Ovary (tissue), 9 donors: ENCODE data around the gene PRDX3. TPM values are rescaled to one million over a fixed set of nuclear protein-coding genes. Genes with fewer than 3 reads are reported as not detected.
A peak's percentile ranks its signal among the peaks of the same experiment; 100 is the strongest.

ENCODE experiments used
- DNase-seq, 5 donors: peaks; one replicate each; pipeline ENCODE4 v3.0.0-alpha.2; 2019 to 2020
- H3K27ac ChIP-seq, 2 donors: fragments of 200-600 bp; one replicate each; pipeline versions ENCODE4 v1.5.1 to v1.8.0; 2019 to 2022
- H3K27me3 ChIP-seq: fragments of 200-600 bp; one replicate; pipeline ENCODE4 v1.8.0; 2022
- H3K36me3 ChIP-seq: fragments of 200-600 bp; sonication (generic); one replicate; pipeline ENCODE4 v1.5.1; 2019
- H3K4me1 ChIP-seq: one replicate; pipeline ENCODE4 v1.8.1; 2013; ENCODE audit warnings: mild to moderate bottlenecking, moderate library complexity; ENCODE audit not compliant: insufficient read depth
- H3K4me3 ChIP-seq: fragments of 200-600 bp; sonication (generic); one replicate; pipeline ENCODE4 v1.5.1; 2017
- H3K9me3 ChIP-seq, 2 donors: fragments of 200-600 bp in 1 of 2; sonication (generic) in 1 of 2; one replicate each; pipeline versions ENCODE4 v1.5.1 to v1.8.1; 2013 to 2019; ENCODE audit warnings: mild to moderate bottlenecking in 1 of 2, moderate library complexity in 1 of 2
- EP300 ChIP-seq: sonication (generic); formaldehyde crosslinking; IDR thresholded peaks from one replicate; pipeline ENCODE4 v1.6.1; 2017; ENCODE audit warnings: antibody characterized with exemption
- POLR2A ChIP-seq: fragments of 450-650 bp; IDR thresholded peaks from one replicate; pipeline ENCODE4 v1.6.1; 2017; ENCODE audit warnings: antibody characterized with exemption, mild to moderate bottlenecking, moderate library complexity
- WGBS, 3 donors: extraction: QIAGEN DNeasy Blood & Tissue Kit in 1 of 3; methylation state at CpG; one replicate each; pipeline versions ENCODE4 v1.1.5 to v1.1.7; 2013 to 2017; 5-methylcytosine and 5-hydroxymethylcytosine counted together
- intact Hi-C, 4 donors: fragments of 100-400 bp; cut with DNase I; formaldehyde crosslinking; loops; one replicate each; pipeline versions ENCODE4 v1.11.0 to v1.15.1; 2022 to 2023
- polyA plus RNA-seq, 2 donors: library from polyadenylated mRNA; stranded (reverse); fragments of 200-250 nt in 1 of 2; fragments of 350-450 nt in 1 of 2; fragmentation: Illumina TruSeq in 1 of 2; extraction: RNeasy Lipid Tissue Mini Kit (QIAGEN cat#74804) in 1 of 2; gene quantifications; one replicate each; pipeline ENCODE4 v1.2.3, GENCODE V29; 2013 to 2014
- total RNA-seq, 7 donors: library from RNA; depleted of rRNA in 2 of 7; stranded (reverse); fragments of >200 nt in 2 of 7; fragmentation: NEBNext Ultra II Directional in 3 of 7; extraction: Animal tissue kit (Norgen Biotek cat#: 25700) in 3 of 7; gene quantifications; one replicate each; pipeline versions ENCODE4 v1.1.0 to v1.2.4, GENCODE V29; 2016 to 2023
- TF ChIP-seq, protein P1 (sequence below), 3 donors: fragments of 450-650 bp in 2 of 3; fragments of 200-600 bp in 1 of 3; IDR thresholded peaks; one replicate each; pipeline versions ENCODE4 v1.5.1 to v1.8.0; 2016 to 2022; ENCODE audit warnings: antibody characterized with exemption in 3 of 3, mild to moderate bottlenecking in 1 of 3
- donor health status: DM: no; HTN: no; CAD: no; lungs with moderate emphysema.
- donor health status: DM: no; HTN: no; CAD: no.
- donor health status: Bipolar disorder and iron deficiency.
- donor health status: DM: yes; HTN: yes; CAD: no.
- donor health status: DM: no; HTN: no; CAD: no.
- donor health status: DM: yes; HTN: yes; CAD: no.

Gene PRDX3
- total and polyA plus RNA-seq, 9 donors: 65.7 to 159 (median 81.8) TPM

GRCh38 chr10:119149729-119150128 is 28.9 kb downstream of the PRDX3 start:
- H3K4me1 ChIP-seq: no peaks in the 10 kb centered on the region
- no peak overlapping the region for H3K27ac ChIP-seq
- no peak overlapping the region for H3K4me3 ChIP-seq
- H3K27me3 ChIP-seq: no peaks in the 10 kb centered on the region
- H3K36me3 ChIP-seq: no peaks in the 10 kb centered on the region
- TF ChIP-seq EP300: no peak
- TF ChIP-seq POLR2A: no peak
- TF ChIP-seq, protein P1, sequence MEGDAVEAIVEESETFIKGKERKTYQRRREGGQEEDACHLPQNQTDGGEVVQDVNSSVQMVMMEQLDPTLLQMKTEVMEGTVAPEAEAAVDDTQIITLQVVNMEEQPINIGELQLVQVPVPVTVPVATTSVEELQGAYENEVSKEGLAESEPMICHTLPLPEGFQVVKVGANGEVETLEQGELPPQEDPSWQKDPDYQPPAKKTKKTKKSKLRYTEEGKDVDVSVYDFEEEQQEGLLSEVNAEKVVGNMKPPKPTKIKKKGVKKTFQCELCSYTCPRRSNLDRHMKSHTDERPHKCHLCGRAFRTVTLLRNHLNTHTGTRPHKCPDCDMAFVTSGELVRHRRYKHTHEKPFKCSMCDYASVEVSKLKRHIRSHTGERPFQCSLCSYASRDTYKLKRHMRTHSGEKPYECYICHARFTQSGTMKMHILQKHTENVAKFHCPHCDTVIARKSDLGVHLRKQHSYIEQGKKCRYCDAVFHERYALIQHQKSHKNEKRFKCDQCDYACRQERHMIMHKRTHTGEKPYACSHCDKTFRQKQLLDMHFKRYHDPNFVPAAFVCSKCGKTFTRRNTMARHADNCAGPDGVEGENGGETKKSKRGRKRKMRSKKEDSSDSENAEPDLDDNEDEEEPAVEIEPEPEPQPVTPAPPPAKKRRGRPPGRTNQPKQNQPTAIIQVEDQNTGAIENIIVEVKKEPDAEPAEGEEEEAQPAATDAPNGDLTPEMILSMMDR (IDR thresholded peaks at IDR 0.05): no peak
- DNase-seq: peak in 1 of 5 donors; percentile 25
- H3K9me3 ChIP-seq: no peaks in the 10 kb centered on the region
- intact Hi-C loops: no loop called here
- WGBS, 3 donors: 83 to 89% (median 87%) methylated on average over 13 of the region's 13 CpGs

- no peaks in the 10 kb centered on the region for H3K4me1 ChIP-seq
- H3K4me3 ChIP-seq: no peak overlapping the region
- H3K27me3 ChIP-seq: no peaks in the 10 kb centered on the region
- intact Hi-C loops: no loop called here
- H3K36me3 ChIP-seq: no peaks in the 10 kb centered on the region
- H3K27ac ChIP-seq: no peak overlapping the region
- WGBS, 3 donors: 93 to 96% (median 95%) methylated on average over 8 of the region's 8 CpGs
- no peaks in the 10 kb centered on the region for H3K9me3 ChIP-seq
- no peak for TF ChIP-seq POLR2A
- no peak for TF ChIP-seq EP300
- TF ChIP-seq, protein P1 (IDR thresholded peaks at IDR 0.05): no peak
- peak in 2 of 5 donors; percentile 10 to 24 for DNase-seq
Observed at GRCh38 chr10:119149157-119149556, 29.5 kb downstream of the PRDX3 start.

DNA sequence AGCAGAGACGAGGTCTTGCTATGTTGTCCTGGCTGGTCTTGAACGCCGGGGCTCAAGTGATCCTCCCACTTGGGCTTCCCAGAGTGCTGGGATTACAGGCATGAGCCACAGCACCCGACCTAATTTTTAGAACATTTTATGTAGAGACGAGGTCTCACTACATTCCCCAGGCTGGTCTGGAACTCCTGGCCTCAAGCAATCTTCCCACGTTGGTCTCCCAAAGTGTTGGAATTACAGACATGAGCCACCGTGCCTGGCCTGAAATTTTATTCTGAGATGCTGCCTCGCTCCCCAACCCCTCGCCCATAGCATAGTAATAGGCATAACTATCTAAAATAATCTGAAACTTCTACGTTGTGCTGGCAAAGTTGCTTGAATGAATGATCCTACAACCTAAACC is 35.0 kb downstream of the PRDX3 start:
- H3K36me3 ChIP-seq: no peaks in the 10 kb centered on the region
- 76 to 83% (median 81%) methylated on average over 10 of the region's 10 CpGs for WGBS, 3 donors
- DNase-seq: no peak
- no peak overlapping the region for H3K4me3 ChIP-seq
- intact Hi-C loops: no loop called here
- no peaks in the 10 kb centered on the region for H3K9me3 ChIP-seq
- peaks cover 6% of the 10 kb centered on the region for H3K4me1 ChIP-seq
- H3K27me3 ChIP-seq: no peaks in the 10 kb centered on the region
- H3K27ac ChIP-seq: no peak overlapping the region
- TF ChIP-seq, protein P1 (IDR thresholded peaks at IDR 0.05): no peak
- TF ChIP-seq POLR2A (no peak), EP300 (no peak)

DNA sequence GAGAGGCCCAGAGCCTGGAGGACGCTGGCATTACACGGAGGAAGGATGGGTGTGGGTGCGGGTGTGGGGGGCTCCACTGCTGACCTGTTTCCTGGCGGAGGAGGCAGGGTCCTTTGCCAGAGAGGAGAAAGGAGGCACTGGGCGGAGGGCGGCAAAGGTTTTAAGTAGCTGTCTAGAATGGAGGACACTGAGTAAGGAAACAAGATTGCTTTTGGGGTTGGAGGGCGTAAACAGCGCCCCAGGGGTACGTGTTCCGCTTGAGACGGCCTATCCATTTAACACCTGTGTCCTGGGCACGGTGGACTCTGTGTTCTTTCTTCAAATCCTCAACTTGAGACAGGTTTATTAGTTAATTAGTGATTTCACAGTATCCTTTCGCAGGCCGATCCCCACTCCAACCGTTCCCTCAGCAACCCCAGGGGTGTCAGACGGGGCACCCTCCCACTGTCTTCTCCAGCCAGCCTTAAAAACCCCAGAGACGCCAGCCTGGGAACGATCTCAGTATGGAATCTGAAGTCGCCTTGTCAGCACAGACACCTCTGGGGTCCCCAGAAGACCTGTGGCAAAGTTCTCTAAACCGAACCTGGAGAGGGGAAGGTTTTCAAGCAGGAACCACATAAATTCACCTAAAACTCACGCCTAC is 37.9 kb downstream of the PRDX3 start:
- H3K36me3 ChIP-seq: no peaks in the 10 kb centered on the region
- peak overlapping the region in 1 of 2 donors; percentile 52 for H3K27ac ChIP-seq
- 56 to 72% (median 58%) methylated on average over 21 of the region's 21 CpGs for WGBS, 3 donors

More for the DNA sequence above, 37.9 kb downstream of the PRDX3 start:
- Histone ChIP-seq H3K27me3 (no peaks in the 10 kb centered on the region), H3K9me3 (no peaks in the 10 kb centered on the region), H3K4me1 (peaks cover 7% of the 10 kb centered on the region), H3K4me3 (no peak overlapping the region)
- DNase-seq: peak in 1 of 5 donors; percentile 44
- no peak for TF ChIP-seq EP300
- TF ChIP-seq, protein P1 (IDR thresholded peaks at IDR 0.05): no peak
- TF ChIP-seq POLR2A: no peak
- intact Hi-C loops: no loop called here
